ENCODE measurements around the gene LRFN3. TPM values are rescaled to one million over a fixed set of nuclear protein-coding genes. Genes with fewer than 3 reads are reported as not detected.

LRFN3 gene
- total RNA-seq, 1 donor from 2014 or later: 15.3 TPM

DNA sequence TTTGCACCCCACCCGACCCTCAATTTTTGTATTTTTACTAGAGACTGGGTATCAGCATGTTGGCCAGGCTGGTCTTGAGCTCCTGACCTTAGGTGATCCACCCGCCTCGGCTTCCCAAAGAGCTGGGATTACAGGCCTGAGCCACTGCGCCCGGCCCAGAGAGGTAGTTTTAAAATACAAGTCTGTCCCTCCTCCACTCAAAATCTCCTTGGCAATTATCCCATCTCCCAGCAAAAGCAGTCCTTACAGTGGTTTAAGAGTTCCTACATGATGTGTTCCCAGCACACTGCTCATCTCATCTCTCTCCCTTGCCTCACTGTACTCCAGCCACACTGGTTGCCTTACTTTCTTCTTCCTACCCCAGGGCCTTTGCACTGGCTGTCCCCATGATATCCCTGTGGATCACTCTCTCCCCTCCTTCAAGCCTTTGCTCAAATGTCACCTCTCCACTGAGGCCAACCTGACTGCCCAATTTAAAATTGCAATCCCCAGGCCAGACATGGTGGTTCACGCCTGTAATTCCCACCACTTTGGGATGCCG is 24.3 kb downstream of the LRFN3 start:
- FAIRE-seq (no peak), DNase-seq (ENCODE audit: low read depth) (no peak)
- Histone ChIP-seq H4K20me1 (ENCODE audit: insufficient read depth, low read length) (no peaks in the 10 kb centered on the region), H3K9ac (ENCODE audit: low read length) (no peak overlapping the region), H3K4me3 (ENCODE audit: insufficient read depth, low read depth, low read length) (no peak overlapping the region), H3K9me3 (ENCODE audit: insufficient read depth, low read depth, low read length) (no peaks in the 10 kb centered on the region), H3K36me3 (ENCODE audit: insufficient read depth, low read length) (no peaks in the 10 kb centered on the region), H3K4me2 (ENCODE audit: low read length) (no peak overlapping the region), H3K27me3 (ENCODE audit: insufficient read depth, low read length) (peaks cover 14% of the 10 kb centered on the region), H3K79me2 (ENCODE audit: insufficient read depth, low read length) (no peaks in the 10 kb centered on the region), H3K4me1 (ENCODE audit: insufficient read depth, low read length) (peaks cover 4% of the 10 kb centered on the region), H3K27ac (ENCODE audit: low read depth, low read length) (no peak overlapping the region), H2AFZ (ENCODE audit: low read depth, low read length) (no peak overlapping the region)
- peaks cover 4% of the 10 kb centered on the region for H3K9me3 Mint-ChIP-seq (ENCODE audit: unreplicated experiment)
- H3K4me3 Mint-ChIP-seq (ENCODE audit: unreplicated experiment): no peak overlapping the region
- H3K27me3 Mint-ChIP-seq (ENCODE audit: low read depth, unreplicated experiment): peaks cover 45% of the 10 kb centered on the region
- no peak for TF ChIP-seq CTCF (IDR thresholded peaks at IDR 0.05; ENCODE audit: insufficient read depth, low read depth, low read length)
- no peak for TF ChIP-seq EZH2 (IDR thresholded peaks at IDR 0.05; ENCODE audit: insufficient read depth, low read length)
- peaks cover 7% of the 10 kb centered on the region for H3K36me3 Mint-ChIP-seq (ENCODE audit: low read depth, unreplicated experiment)
- H3K4me1 Mint-ChIP-seq (ENCODE audit: low read depth, unreplicated experiment): no peaks in the 10 kb centered on the region
- H3K27ac Mint-ChIP-seq (ENCODE audit: unreplicated experiment): no peak overlapping the region

- H3K9me3 Mint-ChIP-seq (ENCODE audit: unreplicated experiment): no peaks in the 10 kb centered on the region
- H3K9ac ChIP-seq (ENCODE audit: low read length): no peak overlapping the region
- H3K36me3 ChIP-seq (ENCODE audit: insufficient read depth, low read length): no peaks in the 10 kb centered on the region
- TF ChIP-seq CTCF (IDR thresholded peaks at IDR 0.05; ENCODE audit: insufficient read depth, low read depth, low read length) (no peak), EZH2 (IDR thresholded peaks at IDR 0.05; ENCODE audit: insufficient read depth, low read length) (no peak)
- H3K4me3 ChIP-seq (ENCODE audit: insufficient read depth, low read depth, low read length): no peak overlapping the region
- no peaks in the 10 kb centered on the region for H3K4me1 Mint-ChIP-seq (ENCODE audit: low read depth, unreplicated experiment)
- no peaks in the 10 kb centered on the region for H4K20me1 ChIP-seq (ENCODE audit: insufficient read depth, low read length)
- no peaks in the 10 kb centered on the region for H3K9me3 ChIP-seq (ENCODE audit: insufficient read depth, low read depth, low read length)
- peaks cover 4% of the 10 kb centered on the region for H3K4me1 ChIP-seq (ENCODE audit: insufficient read depth, low read length)
- no peak overlapping the region for H2AFZ ChIP-seq (ENCODE audit: low read depth, low read length)
- DNase-seq (ENCODE audit: low read depth): peak; percentile 39
- H3K79me2 ChIP-seq (ENCODE audit: insufficient read depth, low read length): no peaks in the 10 kb centered on the region
- no peak overlapping the region for H3K27ac Mint-ChIP-seq (ENCODE audit: unreplicated experiment)
- H3K4me3 Mint-ChIP-seq (ENCODE audit: unreplicated experiment): no peak overlapping the region
- H3K27me3 Mint-ChIP-seq (ENCODE audit: low read depth, unreplicated experiment): peaks cover 39% of the 10 kb centered on the region
- no peak for FAIRE-seq
- H3K4me2 ChIP-seq (ENCODE audit: low read length): no peak overlapping the region
- H3K27me3 ChIP-seq (ENCODE audit: insufficient read depth, low read length): peaks cover 11% of the 10 kb centered on the region
- peaks cover 2% of the 10 kb centered on the region for H3K36me3 Mint-ChIP-seq (ENCODE audit: low read depth, unreplicated experiment)
- H3K27ac ChIP-seq (ENCODE audit: low read depth, low read length): no peak overlapping the region
Measured at GRCh38 chr19:35963514-35963913, 27.3 kb downstream of the LRFN3 start.

GRCh38 chr19:35966771-35967170 is 30.6 kb downstream of the LRFN3 start:
- no peak for FAIRE-seq

More at GRCh38 chr19:35966771-35967170, 30.6 kb downstream of the LRFN3 start:
- Histone ChIP-seq H3K36me3 (ENCODE audit: insufficient read depth, low read length) (no peaks in the 10 kb centered on the region), H3K9ac (ENCODE audit: low read length) (no peak overlapping the region), H3K4me1 (ENCODE audit: insufficient read depth, low read length) (no peaks in the 10 kb centered on the region), H4K20me1 (ENCODE audit: insufficient read depth, low read length) (no peaks in the 10 kb centered on the region), H3K9me3 (ENCODE audit: insufficient read depth, low read depth, low read length) (no peaks in the 10 kb centered on the region), H2AFZ (ENCODE audit: low read depth, low read length) (no peak overlapping the region), H3K4me3 (ENCODE audit: insufficient read depth, low read depth, low read length) (no peak overlapping the region), H3K27me3 (ENCODE audit: insufficient read depth, low read length) (no peaks in the 10 kb centered on the region), H3K79me2 (ENCODE audit: insufficient read depth, low read length) (no peaks in the 10 kb centered on the region), H3K4me2 (ENCODE audit: low read length) (no peak overlapping the region), H3K27ac (ENCODE audit: low read depth, low read length) (no peak overlapping the region)
- peaks cover 32% of the 10 kb centered on the region for H3K27me3 Mint-ChIP-seq (ENCODE audit: low read depth, unreplicated experiment)
- no peak overlapping the region for H3K4me3 Mint-ChIP-seq (ENCODE audit: unreplicated experiment)
- H3K9me3 Mint-ChIP-seq (ENCODE audit: unreplicated experiment): no peaks in the 10 kb centered on the region
- no peak for TF ChIP-seq CTCF (IDR thresholded peaks at IDR 0.05; ENCODE audit: insufficient read depth, low read depth, low read length)
- no peak for TF ChIP-seq EZH2 (IDR thresholded peaks at IDR 0.05; ENCODE audit: insufficient read depth, low read length)
- H3K4me1 Mint-ChIP-seq (ENCODE audit: low read depth, unreplicated experiment): no peaks in the 10 kb centered on the region
- DNase-seq (ENCODE audit: low read depth): no peak
- no peaks in the 10 kb centered on the region for H3K36me3 Mint-ChIP-seq (ENCODE audit: low read depth, unreplicated experiment)
- H3K27ac Mint-ChIP-seq (ENCODE audit: unreplicated experiment): no peak overlapping the region

Measured in astrocyte (in vitro differentiated cells and primary cell).